HL-60 (cell line): ENCODE measurements around the gene MT2A.

Experiments
- GABPA ChIP-seq: IDR thresholded peaks from 2 replicates; pipeline ENCODE4 v1.6.1; 2012; ENCODE audit warnings: low read depth
- POLR2AphosphoS5 ChIP-seq: IDR thresholded peaks from 2 replicates; pipeline ENCODE4 v1.6.1; 2012; ENCODE audit warnings: low read depth
- SPI1 ChIP-seq: IDR thresholded peaks from 2 replicates; pipeline ENCODE4 v1.6.1; 2012; ENCODE audit warnings: low read depth, mild to moderate bottlenecking, borderline replicate concordance
- TF ChIP-seq, protein P1 (sequence below): IDR thresholded peaks from one replicate; pipeline ENCODE4 v1.5.1; 2011; ENCODE audit warnings: low read length, control low read depth, inconsistent platforms; ENCODE audit not compliant: insufficient read depth
- TF ChIP-seq, protein P2 (sequence below): IDR thresholded peaks from 2 replicates; pipeline ENCODE4 v1.6.1; 2012; ENCODE audit warnings: low read depth; ENCODE audit not compliant: insufficient replicate concordance

DNA sequence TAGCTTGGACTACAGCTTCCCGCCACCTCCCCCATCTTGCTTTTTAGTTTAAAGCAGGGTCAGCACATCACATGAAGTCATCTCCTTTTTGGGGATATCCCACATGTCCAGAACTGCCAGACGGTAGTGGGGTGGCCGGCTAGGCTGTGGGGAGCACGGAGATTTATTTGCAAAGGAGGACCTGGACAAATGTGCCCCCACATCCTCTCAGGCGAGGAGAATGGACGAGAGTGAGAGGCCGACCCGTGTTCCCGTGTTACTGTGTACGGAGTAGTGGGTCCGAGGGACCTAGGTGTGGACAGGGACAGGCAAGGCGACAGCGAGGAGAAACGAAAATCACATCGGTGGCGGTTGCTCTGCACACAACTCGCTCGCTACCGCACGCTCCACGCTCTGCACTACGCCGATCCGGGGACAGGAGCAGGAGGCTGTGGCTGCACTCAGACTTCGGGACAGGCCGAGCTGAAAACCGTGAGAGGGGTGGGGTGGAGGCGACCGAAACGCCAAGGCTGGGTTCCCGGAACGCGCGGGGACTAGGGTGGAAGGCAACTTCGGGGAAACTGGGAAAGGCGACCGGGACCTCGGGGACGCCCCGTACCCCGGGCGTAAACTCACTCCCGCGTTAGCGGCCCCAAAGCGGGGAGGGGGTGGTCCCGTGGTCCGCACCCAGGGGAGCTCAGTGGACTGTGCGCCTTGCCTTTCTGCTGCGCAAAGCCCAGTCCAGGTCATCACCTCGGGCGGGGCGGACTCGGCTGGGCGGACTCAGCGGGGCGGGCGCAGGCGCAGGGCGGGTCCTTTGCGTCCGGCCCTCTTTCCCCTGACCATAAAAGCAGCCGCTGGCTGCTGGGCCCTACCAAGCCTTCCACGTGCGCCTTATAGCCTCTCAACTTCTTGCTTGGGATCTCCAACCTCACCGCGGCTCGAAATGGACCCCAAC, 29.7 kb downstream of the MT2A start, which contains the start of gene MT1A:
- TF ChIP-seq, protein P1, sequence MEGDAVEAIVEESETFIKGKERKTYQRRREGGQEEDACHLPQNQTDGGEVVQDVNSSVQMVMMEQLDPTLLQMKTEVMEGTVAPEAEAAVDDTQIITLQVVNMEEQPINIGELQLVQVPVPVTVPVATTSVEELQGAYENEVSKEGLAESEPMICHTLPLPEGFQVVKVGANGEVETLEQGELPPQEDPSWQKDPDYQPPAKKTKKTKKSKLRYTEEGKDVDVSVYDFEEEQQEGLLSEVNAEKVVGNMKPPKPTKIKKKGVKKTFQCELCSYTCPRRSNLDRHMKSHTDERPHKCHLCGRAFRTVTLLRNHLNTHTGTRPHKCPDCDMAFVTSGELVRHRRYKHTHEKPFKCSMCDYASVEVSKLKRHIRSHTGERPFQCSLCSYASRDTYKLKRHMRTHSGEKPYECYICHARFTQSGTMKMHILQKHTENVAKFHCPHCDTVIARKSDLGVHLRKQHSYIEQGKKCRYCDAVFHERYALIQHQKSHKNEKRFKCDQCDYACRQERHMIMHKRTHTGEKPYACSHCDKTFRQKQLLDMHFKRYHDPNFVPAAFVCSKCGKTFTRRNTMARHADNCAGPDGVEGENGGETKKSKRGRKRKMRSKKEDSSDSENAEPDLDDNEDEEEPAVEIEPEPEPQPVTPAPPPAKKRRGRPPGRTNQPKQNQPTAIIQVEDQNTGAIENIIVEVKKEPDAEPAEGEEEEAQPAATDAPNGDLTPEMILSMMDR, result no peak
- TF ChIP-seq GABPA (no peak), POLR2AphosphoS5 (no peak), SPI1 (no peak)
- TF ChIP-seq, protein P2, sequence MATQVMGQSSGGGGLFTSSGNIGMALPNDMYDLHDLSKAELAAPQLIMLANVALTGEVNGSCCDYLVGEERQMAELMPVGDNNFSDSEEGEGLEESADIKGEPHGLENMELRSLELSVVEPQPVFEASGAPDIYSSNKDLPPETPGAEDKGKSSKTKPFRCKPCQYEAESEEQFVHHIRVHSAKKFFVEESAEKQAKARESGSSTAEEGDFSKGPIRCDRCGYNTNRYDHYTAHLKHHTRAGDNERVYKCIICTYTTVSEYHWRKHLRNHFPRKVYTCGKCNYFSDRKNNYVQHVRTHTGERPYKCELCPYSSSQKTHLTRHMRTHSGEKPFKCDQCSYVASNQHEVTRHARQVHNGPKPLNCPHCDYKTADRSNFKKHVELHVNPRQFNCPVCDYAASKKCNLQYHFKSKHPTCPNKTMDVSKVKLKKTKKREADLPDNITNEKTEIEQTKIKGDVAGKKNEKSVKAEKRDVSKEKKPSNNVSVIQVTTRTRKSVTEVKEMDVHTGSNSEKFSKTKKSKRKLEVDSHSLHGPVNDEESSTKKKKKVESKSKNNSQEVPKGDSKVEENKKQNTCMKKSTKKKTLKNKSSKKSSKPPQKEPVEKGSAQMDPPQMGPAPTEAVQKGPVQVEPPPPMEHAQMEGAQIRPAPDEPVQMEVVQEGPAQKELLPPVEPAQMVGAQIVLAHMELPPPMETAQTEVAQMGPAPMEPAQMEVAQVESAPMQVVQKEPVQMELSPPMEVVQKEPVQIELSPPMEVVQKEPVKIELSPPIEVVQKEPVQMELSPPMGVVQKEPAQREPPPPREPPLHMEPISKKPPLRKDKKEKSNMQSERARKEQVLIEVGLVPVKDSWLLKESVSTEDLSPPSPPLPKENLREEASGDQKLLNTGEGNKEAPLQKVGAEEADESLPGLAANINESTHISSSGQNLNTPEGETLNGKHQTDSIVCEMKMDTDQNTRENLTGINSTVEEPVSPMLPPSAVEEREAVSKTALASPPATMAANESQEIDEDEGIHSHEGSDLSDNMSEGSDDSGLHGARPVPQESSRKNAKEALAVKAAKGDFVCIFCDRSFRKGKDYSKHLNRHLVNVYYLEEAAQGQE, result no peak
